Loucy (cell line): ENCODE results near the gene SLC38A7.
A peak's percentile ranks its signal among the peaks of the same experiment; 100 is the strongest.
"Not testable (repeated sequence)": the region's sequence is repeated elsewhere in the genome, so short reads cannot be mapped to it uniquely, and the experiment has no call there.

Source experiments
- H2AFZ ChIP-seq: fragments of 200-600 bp; sonication (generic); 2 replicates; pipeline ENCODE4 v1.6.0; 2016; ENCODE audit warnings: antibody characterized with exemption, mild to moderate bottlenecking, low read length, moderate library complexity
- H3F3A ChIP-seq: fragments of 200-600 bp; 2 replicates; pipeline ENCODE4 v1.6.0; 2016; ENCODE audit warnings: antibody characterized with exemption, low read depth, mild to moderate bottlenecking
- H3K27me3 ChIP-seq: fragments of 200-600 bp; sonication (generic); 2 replicates; pipeline ENCODE4 v1.6.1; 2014; ENCODE audit warnings: low read length, mild to moderate bottlenecking; ENCODE audit not compliant: insufficient read depth, poor library complexity, severe bottlenecking
- H3K36me3 ChIP-seq: fragments of 200-600 bp; sonication (generic); 2 replicates; pipeline ENCODE4 v1.6.1; 2016; ENCODE audit warnings: low read length; ENCODE audit not compliant: insufficient read depth
- H3K4me1 ChIP-seq: fragments of 200-600 bp; sonication (generic); 2 replicates; pipeline ENCODE4 v1.5.1; 2014; ENCODE audit warnings: low read length, mild to moderate bottlenecking; ENCODE audit not compliant: insufficient read depth, poor library complexity, severe bottlenecking
- H3K4me2 ChIP-seq: fragments of 200-600 bp; sonication (generic); 2 replicates; pipeline ENCODE4 v1.6.0; 2014; ENCODE audit warnings: antibody characterized with exemption, low read length, low read depth, mild to moderate bottlenecking; ENCODE audit not compliant: poor library complexity, severe bottlenecking
- H3K4me3 ChIP-seq: fragments of 200-600 bp; sonication (generic); 2 replicates; pipeline ENCODE4 v1.5.1; 2014; ENCODE audit warnings: low read length, mild to moderate bottlenecking, mixed read lengths; ENCODE audit not compliant: poor library complexity, severe bottlenecking
- H3K79me2 ChIP-seq: fragments of 200-600 bp; sonication (generic); 2 replicates; pipeline ENCODE4 v1.6.1; 2014; ENCODE audit warnings: low read length; ENCODE audit not compliant: insufficient read depth
- H3K9ac ChIP-seq: fragments of 200-600 bp; sonication (generic); 2 replicates; pipeline ENCODE4 v1.6.0; 2014; ENCODE audit warnings: mild to moderate bottlenecking, low read depth, low read length, moderate library complexity; ENCODE audit not compliant: poor library complexity, severe bottlenecking
- H3K9me2 ChIP-seq: fragments of 200-600 bp; sonication (generic); replicated peaks from 2 replicates; pipeline ENCODE4 v1.6.1; 2016; ENCODE audit warnings: low read depth, low read length, mixed read lengths
- H3K9me3 ChIP-seq: fragments of 200-600 bp; sonication (generic); 2 replicates; pipeline ENCODE4 v1.6.1; 2014; ENCODE audit warnings: mild to moderate bottlenecking, antibody characterized with exemption, low read length, low read depth; ENCODE audit not compliant: insufficient read depth
- H4K20me1 ChIP-seq: fragments of 200-600 bp; sonication (generic); 2 replicates; pipeline ENCODE4 v1.6.0; 2014; ENCODE audit warnings: antibody characterized with exemption, low read length, mild to moderate bottlenecking; ENCODE audit not compliant: insufficient read depth, poor library complexity, severe bottlenecking
- CTCF ChIP-seq: fragments of 200-600 bp; sonication (generic); conservative IDR thresholded peaks from 2 replicates; pipeline ENCODE4 v1.5.1; 2014; ENCODE audit warnings: mild to moderate bottlenecking, antibody characterized with exemption, low read length
- EZH2phosphoT487 ChIP-seq: fragments of 200-600 bp; IDR thresholded peaks from 2 replicates; pipeline ENCODE4 v1.6.1; 2018; ENCODE audit warnings: antibody characterized with exemption, mild to moderate bottlenecking, moderate library complexity, borderline replicate concordance

The SLC38A7 gene

GRCh38 chr16:58695368-58695767, 10.8 kb upstream of the SLC38A7 start:
- TF ChIP-seq CTCF (no peak), EZH2phosphoT487 (no peak)
- Histone ChIP-seq H3K9me3 (no peaks in the 10 kb centered on the region), H3K27me3 (no peaks in the 10 kb centered on the region), H3K4me1 (no peaks in the 10 kb centered on the region), H3K9me2 (no peaks in the 10 kb centered on the region), H3F3A (no peaks in the 10 kb centered on the region), H3K36me3 (no peaks in the 10 kb centered on the region), H3K79me2 (no peaks in the 10 kb centered on the region), H3K4me2 (no peak overlapping the region), H4K20me1 (no peaks in the 10 kb centered on the region), H3K4me3 (no peak overlapping the region), H2AFZ (no peak overlapping the region), H3K9ac (no peak overlapping the region)

GRCh38 chr16:58692450-58692849, 7.9 kb upstream of the SLC38A7 start:
- Histone ChIP-seq H3K79me2 (no peaks in the 10 kb centered on the region), H3K9me2 (no peaks in the 10 kb centered on the region), H3K4me1 (no peaks in the 10 kb centered on the region), H2AFZ (no peak overlapping the region), H3K27me3 (no peaks in the 10 kb centered on the region), H4K20me1 (no peaks in the 10 kb centered on the region), H3K36me3 (no peaks in the 10 kb centered on the region), H3F3A (no peaks in the 10 kb centered on the region), H3K4me2 (no peak overlapping the region), H3K9ac (no peak overlapping the region), H3K4me3 (no peak overlapping the region), H3K9me3 (no peaks in the 10 kb centered on the region)
- TF ChIP-seq EZH2phosphoT487 (no peak), CTCF (no peak)

GRCh38 chr16:58686985-58687706, 2.6 kb upstream of the SLC38A7 start:
- not testable (repeated sequence) for H2AFZ ChIP-seq, H3K9me3 ChIP-seq, H3F3A ChIP-seq, H3K9me2 ChIP-seq, H4K20me1 ChIP-seq, H3K27me3 ChIP-seq, H3K36me3 ChIP-seq, H3K4me3 ChIP-seq, H3K4me2 ChIP-seq, H3K79me2 ChIP-seq, H3K9ac ChIP-seq
- peaks cover 11% of the 10 kb centered on the region for H3K4me1 ChIP-seq

GRCh38 chr16:58685084-58685449, 497 bp upstream of the SLC38A7 start:
- peak overlapping the region; percentile 94 for H3K4me3 ChIP-seq
- H3K79me2 ChIP-seq, result no peaks in the 10 kb centered on the region

More at GRCh38 chr16:58685084-58685449, 497 bp upstream of the SLC38A7 start:
- no peaks in the 10 kb centered on the region for H4K20me1 ChIP-seq
- no peaks in the 10 kb centered on the region for H3K9me2 ChIP-seq
- TF ChIP-seq EZH2phosphoT487 (no peak), CTCF (no peak)
- H3K4me1 ChIP-seq, result peaks cover 11% of the 10 kb centered on the region
- H3K9ac ChIP-seq, result peak overlapping the region; percentile 69
- no peaks in the 10 kb centered on the region for H3K9me3 ChIP-seq
- no peaks in the 10 kb centered on the region for H3F3A ChIP-seq
- H3K36me3 ChIP-seq, result no peaks in the 10 kb centered on the region
- H3K27me3 ChIP-seq, result no peaks in the 10 kb centered on the region
- peak overlapping the region; percentile 94 for H3K4me2 ChIP-seq
- peak overlapping the region; percentile 100 for H2AFZ ChIP-seq
